Measurements from ENCODE around the gene QRSL1. TPM values are rescaled to one million over a fixed set of nuclear protein-coding genes. Genes with fewer than 3 reads are reported as not detected.

Gene QRSL1
- total and polyA plus RNA-seq, 2 donors (not counting 1 experiment from before 2014, with no cell fraction given) = 8.2 to 15.2 TPM

GRCh38 chr6:106667022-106667402 is 37.6 kb downstream of the QRSL1 start:
- no peaks in the 10 kb centered on the region for H4K20me1 ChIP-seq (ENCODE audit: control insufficient read depth, extremely low read depth, insufficient read depth, low read length)
- no peaks in the 10 kb centered on the region for H3K27me3 ChIP-seq (ENCODE audit: control insufficient read depth, insufficient read depth, low read length)
- DNase-seq (ENCODE audit: low read depth in 2 of 2) = no peak
- H2AFZ ChIP-seq (ENCODE audit: low read length) = no peak overlapping the region
- H3K4me2 ChIP-seq (ENCODE audit: extremely low read depth, insufficient read depth, low read length) = no peak overlapping the region
- H3K4me3 ChIP-seq (replicated peaks in 1 of 4; ENCODE audit: control extremely low read depth in 1 of 4, insufficient read depth in 1 of 4, low read depth in 3 of 4, low read length in 4 of 4) = no peak overlapping the region
- H3K79me2 ChIP-seq (ENCODE audit: control insufficient read depth, insufficient read depth, low read length) = no peaks in the 10 kb centered on the region
- H3K36me3 ChIP-seq (ENCODE audit: control insufficient read depth, insufficient read depth, low read length) = no peaks in the 10 kb centered on the region
- H3K27ac ChIP-seq (ENCODE audit: insufficient read depth, low read length) = no peak overlapping the region
- no peaks in the 10 kb centered on the region for H3K4me1 ChIP-seq (ENCODE audit: control insufficient read depth, extremely low read depth, insufficient read depth, low read length)
- no peak for TF ChIP-seq EZH2 (IDR thresholded peaks at IDR 0.05; ENCODE audit: low read length, missing control alignments)
- TF ChIP-seq CTCF (conservative IDR thresholded peaks at IDR 0.05 in 1 of 2, IDR thresholded peaks at IDR 0.05 in 1 of 2; ENCODE audit: low read depth in 1 of 2, low read length in 2 of 2) = no peak
- H3K9me3 ChIP-seq (ENCODE audit: control insufficient read depth, insufficient read depth, low read depth, low read length) = no peaks in the 10 kb centered on the region
- H3K9ac ChIP-seq (ENCODE audit: insufficient read depth, low read length) = no peak overlapping the region

GRCh38 chr6:106670236-106670635 is 40.9 kb downstream of the QRSL1 start:
- H4K20me1 ChIP-seq (ENCODE audit: control insufficient read depth, extremely low read depth, insufficient read depth, low read length) = no peaks in the 10 kb centered on the region
- TF ChIP-seq CTCF (conservative IDR thresholded peaks at IDR 0.05 in 1 of 2, IDR thresholded peaks at IDR 0.05 in 1 of 2; ENCODE audit: low read depth in 1 of 2, low read length in 2 of 2) (no peak), EZH2 (IDR thresholded peaks at IDR 0.05; ENCODE audit: low read length, missing control alignments) (no peak)
- H3K4me3 ChIP-seq (replicated peaks in 1 of 4; ENCODE audit: control extremely low read depth in 1 of 4, insufficient read depth in 1 of 4, low read depth in 3 of 4, low read length in 4 of 4) = no peak overlapping the region
- no peaks in the 10 kb centered on the region for H3K9me3 ChIP-seq (ENCODE audit: control insufficient read depth, insufficient read depth, low read depth, low read length)
- no peaks in the 10 kb centered on the region for H3K36me3 ChIP-seq (ENCODE audit: control insufficient read depth, insufficient read depth, low read length)
- DNase-seq (ENCODE audit: low read depth in 2 of 2) = no peak
- no peaks in the 10 kb centered on the region for H3K4me1 ChIP-seq (ENCODE audit: control insufficient read depth, extremely low read depth, insufficient read depth, low read length)
- no peak overlapping the region for H3K9ac ChIP-seq (ENCODE audit: insufficient read depth, low read length)
- H3K79me2 ChIP-seq (ENCODE audit: control insufficient read depth, insufficient read depth, low read length) = no peaks in the 10 kb centered on the region
- H3K4me2 ChIP-seq (ENCODE audit: extremely low read depth, insufficient read depth, low read length) = no peak overlapping the region
- no peak overlapping the region for H2AFZ ChIP-seq (ENCODE audit: low read length)
- H3K27ac ChIP-seq (ENCODE audit: insufficient read depth, low read length) = no peak overlapping the region
- H3K27me3 ChIP-seq (ENCODE audit: control insufficient read depth, insufficient read depth, low read length) = no peaks in the 10 kb centered on the region

- H4K20me1 ChIP-seq (ENCODE audit: control insufficient read depth, extremely low read depth, insufficient read depth, low read length) = no peaks in the 10 kb centered on the region
- H3K4me1 ChIP-seq (ENCODE audit: control insufficient read depth, extremely low read depth, insufficient read depth, low read length) = no peaks in the 10 kb centered on the region
- H2AFZ ChIP-seq (ENCODE audit: low read length) = no peak overlapping the region
- no peaks in the 10 kb centered on the region for H3K27me3 ChIP-seq (ENCODE audit: control insufficient read depth, insufficient read depth, low read length)
- H3K4me2 ChIP-seq (ENCODE audit: extremely low read depth, insufficient read depth, low read length) = no peak overlapping the region
- DNase-seq (ENCODE audit: low read depth in 2 of 2) = no peak
- H3K36me3 ChIP-seq (ENCODE audit: control insufficient read depth, insufficient read depth, low read length) = no peaks in the 10 kb centered on the region
- no peak overlapping the region for H3K4me3 ChIP-seq (replicated peaks in 1 of 4; ENCODE audit: control extremely low read depth in 1 of 4, insufficient read depth in 1 of 4, low read depth in 3 of 4, low read length in 4 of 4)
- H3K79me2 ChIP-seq (ENCODE audit: control insufficient read depth, insufficient read depth, low read length) = no peaks in the 10 kb centered on the region
- no peak overlapping the region for H3K27ac ChIP-seq (ENCODE audit: insufficient read depth, low read length)
- no peak for TF ChIP-seq CTCF (conservative IDR thresholded peaks at IDR 0.05 in 1 of 2, IDR thresholded peaks at IDR 0.05 in 1 of 2; ENCODE audit: low read depth in 1 of 2, low read length in 2 of 2)
- no peak for TF ChIP-seq EZH2 (IDR thresholded peaks at IDR 0.05; ENCODE audit: low read length, missing control alignments)
- H3K9ac ChIP-seq (ENCODE audit: insufficient read depth, low read length) = no peak overlapping the region
- no peaks in the 10 kb centered on the region for H3K9me3 ChIP-seq (ENCODE audit: control insufficient read depth, insufficient read depth, low read depth, low read length)
Observed at GRCh38 chr6:106671651-106672050, 42.3 kb downstream of the QRSL1 start.
